Bronchial epithelial cell (primary cell): ENCODE results near the gene AJUBA. TPM values are rescaled to one million over a fixed set of nuclear protein-coding genes. Genes with fewer than 3 reads are reported as not detected.

Experiments used
- DNase-seq: peaks from one replicate; pipeline ENCODE4 v3.0.0-alpha.2; 2010; ENCODE audit warnings: low read depth
- FAIRE-seq: peaks from 2 replicates; lab custom pipeline; 2011; peaks lifted over from hg19 to GRCh38; lab: Jason Lieb, UNC
- H3K27me3 ChIP-seq: 2 replicates; pipeline ENCODE4 v1.5.1; 2011; ENCODE audit warnings: low read length; ENCODE audit not compliant: control insufficient read depth, insufficient read depth
- H3K36me3 ChIP-seq: 2 replicates; pipeline ENCODE4 v1.5.1; 2011; ENCODE audit warnings: low read length; ENCODE audit not compliant: control insufficient read depth, insufficient read depth
- H3K4me3 ChIP-seq: 2 replicates; pipeline ENCODE4 v1.5.1; 2011; ENCODE audit warnings: mild to moderate bottlenecking, low read depth, low read length, control low read depth
- CTCF ChIP-seq: IDR thresholded peaks from 2 replicates; pipeline ENCODE4 v1.5.1; 2011; ENCODE audit warnings: mild to moderate bottlenecking, moderate library complexity, low read length, control low read depth, inconsistent platforms; ENCODE audit not compliant: insufficient read depth, severe bottlenecking
- total RNA-seq: library from RNA; depleted of rRNA; stranded (reverse); fragments of >200 nt; gene quantifications from 2 replicates; pipeline ENCODE4 v1.2.1, GENCODE V29; 2014

Gene AJUBA
- total RNA-seq, 1 donor from 2014 or later = 223 TPM

GRCh38 chr14:23002592-23002991 is 20.2 kb upstream of the AJUBA start:
- Histone ChIP-seq H3K27me3 (no peaks in the 10 kb centered on the region), H3K36me3 (no peaks in the 10 kb centered on the region), H3K4me3 (no peak overlapping the region)
- DNase-seq (no peak), FAIRE-seq (no peak)
- TF ChIP-seq CTCF = no peak

- no peak for TF ChIP-seq CTCF
- FAIRE-seq = no peak
These were observed 18.5 kb upstream of the AJUBA start for GRCh38 chr14:23000860-23001259.

GRCh38 chr14:22998329-22999012 is 16.1 kb upstream of the AJUBA start:
- Histone ChIP-seq H3K36me3 (no peaks in the 10 kb centered on the region), H3K4me3 (no peak overlapping the region), H3K27me3 (no peaks in the 10 kb centered on the region)
- TF ChIP-seq CTCF = no peak
- FAIRE-seq (no peak), DNase-seq (no peak)

More at GRCh38 chr14:23000860-23001259, 18.5 kb upstream of the AJUBA start:
- no peaks in the 10 kb centered on the region for H3K27me3 ChIP-seq
- no peak for DNase-seq
- no peaks in the 10 kb centered on the region for H3K36me3 ChIP-seq
- no peak overlapping the region for H3K4me3 ChIP-seq

GRCh38 chr14:22997676-22998323 is 15.4 kb upstream of the AJUBA start:
- DNase-seq (no peak), FAIRE-seq (no peak)
- Histone ChIP-seq H3K4me3 (no peak overlapping the region), H3K36me3 (no peaks in the 10 kb centered on the region), H3K27me3 (no peaks in the 10 kb centered on the region)
- TF ChIP-seq CTCF = no peak

- H3K4me3 ChIP-seq = no peak overlapping the region
- no peaks in the 10 kb centered on the region for H3K36me3 ChIP-seq
- H3K27me3 ChIP-seq = no peaks in the 10 kb centered on the region
- DNase-seq (no peak), FAIRE-seq (no peak)
- TF ChIP-seq CTCF = no peak
These were observed 14.7 kb upstream of the AJUBA start for GRCh38 chr14:22996768-22997654.
